K562 (cell line): ENCODE results near the gene SOHLH1. TPM values are rescaled to one million over a fixed set of nuclear protein-coding genes. Genes with fewer than 3 reads are reported as not detected.

Experiments used
- ATAC-seq: fragments of 200-7000 bp; cut with Tn5 transposase; 3 replicates; pipeline ENCODE4 v1.9.1; 2020; ENCODE audit warnings: moderate library complexity
- BruUV-seq: library from RNA; stranded (reverse); fragments of 400-500 nt; replicated peaks from 2 replicates; lab custom pipeline; 2021; lab: Mats Ljungman, UMichigan
- CTCF ChIA-PET: fragments of 300-600 bp; formaldehyde crosslinking; extraction: SDS; loops from one replicate; lab custom pipeline; 2021; ENCODE audit warnings: low intra/inter-chr PET ratio; lab: Yijun Ruan, JAX
- POLR2A ChIA-PET: fragments of 300-600, 350-650 bp; sonication (Branson Sonifier 250); formaldehyde crosslinking; extraction: SDS; loops from one replicate; lab custom pipeline; 2021; ENCODE audit warnings: antibody characterized with exemption, inconsistent platforms; lab: Yijun Ruan, JAX
- DNase-seq, 4 experiments: peaks; one replicate each; pipeline versions ENCODE4 v3.0.0 to v3.0.0-alpha.2; 2011 to 2018; ENCODE audit warnings: low spot score in 3 of 4, mixed read lengths in 3 of 4; ENCODE audit errors: extremely low read depth in 1 of 4
- FAIRE-seq: peaks from 2 replicates; lab custom pipeline; 2011; peaks lifted over from hg19 to GRCh38; lab: Jason Lieb, UNC
- H2AFZ ChIP-seq: 2 replicates; pipeline ENCODE4 v1.6.0; 2011; ENCODE audit warnings: low read depth, low read length, control low read depth, inconsistent platforms
- H3K27ac ChIP-seq: fragments of 200-600 bp; 3 replicates; pipeline ENCODE4 v1.8.0; 2011; ENCODE audit warnings: low read depth, mild to moderate bottlenecking, control low read depth, inconsistent platforms, low read length, moderate library complexity, mixed read lengths; ENCODE audit errors: extremely low read depth
- H3K27me3 ChIP-seq, 2 experiments: fragments of 300-600 bp in 1 of 2; 2 replicates in 1 of 2; 3 replicates in 1 of 2; pipeline versions ENCODE4 v1.6.0 to v1.8.0; 2011; ENCODE audit warnings: inconsistent platforms in 2 of 2, low read length in 2 of 2, mild to moderate bottlenecking in 1 of 2, mixed read lengths in 1 of 2, moderate library complexity in 1 of 2; ENCODE audit not compliant: control insufficient read depth in 2 of 2, insufficient read depth in 2 of 2
- H3K36me3 ChIP-seq: fragments of 300-600 bp; 3 replicates; pipeline ENCODE4 v1.8.0; 2011; ENCODE audit warnings: mild to moderate bottlenecking, low read length, inconsistent platforms; ENCODE audit not compliant: control insufficient read depth, insufficient read depth
- H3K4me1 ChIP-seq, 2 experiments: fragments of 200-600 bp in 1 of 2; replicated peaks in 1 of 2; 2 replicates in 1 of 2; 3 replicates in 1 of 2; pipeline versions ENCODE4 v1.5.1 to v1.8.0; 2011; ENCODE audit warnings: inconsistent platforms in 2 of 2, low read length in 2 of 2, mild to moderate bottlenecking in 1 of 2, mixed read lengths in 1 of 2, moderate library complexity in 1 of 2; ENCODE audit not compliant: control insufficient read depth in 2 of 2, insufficient read depth in 2 of 2
- H3K4me2 ChIP-seq: 2 replicates; pipeline ENCODE4 v1.6.1; 2011; ENCODE audit warnings: low read length, control low read depth, inconsistent platforms, mixed read lengths; ENCODE audit not compliant: insufficient read depth
- H3K4me3 ChIP-seq: fragments of 200-600 bp; sonication (generic), shearing (Covaris generic); 2 replicates; pipeline ENCODE4 v1.5.1; 2016; ENCODE audit warnings: control low read depth, inconsistent platforms
- H3K79me2 ChIP-seq: fragments of 200-600 bp; 3 replicates; pipeline ENCODE4 v1.8.0; 2011; ENCODE audit warnings: low read length, inconsistent platforms; ENCODE audit not compliant: control insufficient read depth, insufficient read depth
- H3K9ac ChIP-seq, 2 experiments: 2 replicates each; pipeline versions ENCODE4 v1.6.0 to v1.6.1; 2011; ENCODE audit warnings: low read depth in 2 of 2, low read length in 2 of 2, control low read depth in 1 of 2, inconsistent platforms in 1 of 2, mild to moderate bottlenecking in 1 of 2, mixed read lengths in 1 of 2; ENCODE audit not compliant: insufficient read depth in 1 of 2
- H3K9me1 ChIP-seq: one replicate; pipeline ENCODE4 v1.6.0; 2011; ENCODE audit warnings: inconsistent platforms, mild to moderate bottlenecking, low read length, moderate library complexity; ENCODE audit not compliant: control insufficient read depth, insufficient read depth
- H3K9me3 ChIP-seq: replicated peaks from 2 replicates; pipeline ENCODE4 v1.5.1; 2011; ENCODE audit warnings: low read depth, low read length, inconsistent platforms; ENCODE audit not compliant: control insufficient read depth, insufficient read depth
- H4K20me1 ChIP-seq: replicated peaks from 2 replicates; pipeline ENCODE4 v1.6.1; 2011; ENCODE audit warnings: low read length, inconsistent platforms, mixed read lengths; ENCODE audit not compliant: control insufficient read depth, insufficient read depth
- CBX2 ChIP-seq: fragments of 200-600 bp; sonication (generic); IDR thresholded peaks from one replicate; pipeline ENCODE4 v1.6.1; 2012; ENCODE audit warnings: mild to moderate bottlenecking, low read length, inconsistent platforms; ENCODE audit not compliant: insufficient read depth, poor library complexity, severe bottlenecking
- MIER1 ChIP-seq: fragments of 450-650 bp; IDR thresholded peaks from 2 replicates; pipeline ENCODE4 v1.6.1; 2016; ENCODE audit warnings: antibody characterized with exemption, mild to moderate bottlenecking, low read depth
- NR4A1 ChIP-seq, 2 experiments: fragments of 250-450 bp in 1 of 2; fragments of 450-650 bp in 1 of 2; sonication (Bioruptor Pico) in 1 of 2; IDR thresholded peaks; 2 replicates each; pipeline versions ENCODE4 v1.4.0 to v1.6.1; 2016 to 2020; ENCODE audit warnings: mild to moderate bottlenecking in 2 of 2, missing compliant biosample characterization in 1 of 2, missing genetic modification characterization in 1 of 2, moderate library complexity in 1 of 2
- TCF3 ChIP-seq: sonication (generic); formaldehyde crosslinking; IDR thresholded peaks from 2 replicates; pipeline ENCODE4 v1.4.0; 2020; ENCODE audit warnings: mild to moderate bottlenecking, missing genetic modification reagents
- ZFX ChIP-seq: sonication (generic); formaldehyde crosslinking; IDR thresholded peaks from 2 replicates; pipeline ENCODE4 v1.8.0; 2022; ENCODE audit warnings: mild to moderate bottlenecking, missing genetic modification reagents, moderate library complexity
- ZNF12 ChIP-seq: sonication (generic); formaldehyde crosslinking; IDR thresholded peaks from 2 replicates; pipeline ENCODE4 v1.4.0; 2020; ENCODE audit warnings: mild to moderate bottlenecking, missing genetic modification reagents
- WGBS: fragments of 100-300 bp; shearing (Covaris generic); methylation state at CpG from one replicate; pipeline ENCODE4 v1.1.6; 2016; ENCODE audit warnings: low coverage, mixed read lengths; ENCODE audit not compliant: insufficient coverage; ENCODE audit errors: missing lambda C conversion rate; 5-methylcytosine and 5-hydroxymethylcytosine counted together
- in situ Hi-C: fragments of 300-500 bp; cut with MboI; formaldehyde crosslinking; loops from 4 replicates; pipeline ENCODE4 v1.15.0; 2018; ENCODE audit warnings: inconsistent platforms, mixed read lengths
- intact Hi-C: fragments of 100-400 bp; cut with micrococcal nuclease; formaldehyde crosslinking; loops from 2 replicates; pipeline ENCODE4 v1.14.2; 2022
- polyA plus RNA-seq, 8 experiments: library from polyadenylated mRNA; depleted of rRNA in 4 of 8; stranded (reverse) in 5 of 8; unstranded in 3 of 8; fragments of >200 nt; fragmentation: Nextera tagmentation in 2 of 8; fragmentation: Illumina TruSeq in 1 of 8; extraction: Ambion mirVana in 2 of 8; extraction: Trizol in 1 of 8; gene quantifications; 2 replicates each; pipeline versions ENCODE4 v1.2.1 to v1.2.3, GENCODE V29; 2011 to 2014; ENCODE audit warnings: inconsistent platforms in 1 of 8, missing spikeins in 1 of 8
- total RNA-seq, 7 experiments: library from RNA; depleted of rRNA in 6 of 7; stranded (reverse); fragments of >200 nt in 6 of 7; fragmentation: Illumina TruSeq in 2 of 7; extraction: Trizol in 2 of 7; gene quantifications; 2 replicates each; pipeline versions ENCODE4 v1.2.1 to v1.2.3, GENCODE V29; 2011 to 2021; ENCODE audit warnings: low replicate concordance in 1 of 7
- TF ChIP-seq, protein P1 (sequence below): IDR thresholded peaks from 2 replicates; pipeline ENCODE4 v1.6.1; 2012; ENCODE audit warnings: low read depth, low read length, improper control_type of control experiment, borderline replicate concordance
- TF ChIP-seq, protein P2 (sequence below): fragments of 450-650 bp; formaldehyde crosslinking; IDR thresholded peaks from 2 replicates; pipeline ENCODE4 v1.4.0; 2020; ENCODE audit warnings: mild to moderate bottlenecking, moderate library complexity

SOHLH1 gene
- total and polyA plus RNA-seq, 9 of the 15 experiments (the other 6 are each of a cell fraction or from before 2014, with no cell fraction given), result 0.17 to 0.41 (median 0.29) TPM; not detected in 6

DNA sequence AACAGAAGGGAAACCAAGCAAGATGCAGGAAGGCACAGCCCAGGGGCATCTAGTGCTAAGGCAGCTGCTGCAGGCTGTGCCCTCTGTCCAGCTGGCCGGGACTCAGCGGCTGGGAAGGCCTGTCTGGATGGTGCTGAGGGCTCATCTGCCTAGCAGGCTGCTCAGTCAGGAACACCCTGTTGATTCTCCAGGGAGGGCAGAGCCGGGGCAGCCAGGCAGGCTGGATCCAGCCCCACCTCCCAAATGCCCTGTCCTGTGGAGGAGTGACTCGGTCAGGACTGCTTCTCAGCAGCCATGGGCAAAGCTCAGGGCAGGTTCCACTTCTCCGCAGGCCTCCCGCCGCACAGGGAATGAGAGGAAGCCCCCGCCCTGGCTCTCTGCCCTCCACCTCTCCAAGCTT, 44.0 kb downstream of the SOHLH1 start:
- H3K27me3 ChIP-seq, result peaks cover 28 to 54% of the 10 kb centered on the region in 2 experiments
- 0% methylated on average over 8 of the region's 8 CpGs for WGBS
- H4K20me1 ChIP-seq, result no peaks in the 10 kb centered on the region; the same call in none of the 2 replicates
- no peak for FAIRE-seq
- no TSS peak for BruUV-seq
- H3K9me1 ChIP-seq, result no peaks in the 10 kb centered on the region
- no peak for ATAC-seq
- no peak for DNase-seq
- no peak overlapping the region for H3K4me2 ChIP-seq
- H3K9me3 ChIP-seq, result no peaks in the 10 kb centered on the region; the same call in 1 of the 2 replicates
- TF ChIP-seq ZFX (no peak), NR4A1 (CRISPR knock-in tag; IDR thresholded peaks at IDR 0.05) (no peak), NR4A1 (tag; IDR thresholded peaks at IDR 0.05) (no peak), TCF3 (CRISPR knock-in tag) (no peak), CBX2 (no peak), MIER1 (no peak), ZNF12 (CRISPR knock-in tag) (no peak)
- TF ChIP-seq, protein P1, sequence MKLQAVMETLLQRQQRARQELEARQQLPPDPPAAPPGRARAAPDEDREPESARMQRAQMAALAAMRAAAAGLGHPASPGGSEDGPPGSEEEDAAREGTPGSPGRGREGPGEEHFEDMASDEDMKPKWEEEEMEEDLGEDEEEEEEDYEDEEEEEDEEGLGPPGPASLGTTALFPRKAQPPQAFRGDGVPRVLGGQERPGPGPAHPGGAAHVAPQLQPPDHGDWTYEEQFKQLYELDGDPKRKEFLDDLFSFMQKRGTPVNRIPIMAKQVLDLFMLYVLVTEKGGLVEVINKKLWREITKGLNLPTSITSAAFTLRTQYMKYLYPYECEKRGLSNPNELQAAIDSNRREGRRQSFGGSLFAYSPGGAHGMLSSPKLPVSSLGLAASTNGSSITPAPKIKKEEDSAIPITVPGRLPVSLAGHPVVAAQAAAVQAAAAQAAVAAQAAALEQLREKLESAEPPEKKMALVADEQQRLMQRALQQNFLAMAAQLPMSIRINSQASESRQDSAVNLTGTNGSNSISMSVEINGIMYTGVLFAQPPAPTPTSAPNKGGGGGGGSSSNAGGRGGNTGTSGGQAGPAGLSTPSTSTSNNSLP, result no peak
- TF ChIP-seq, protein P2, sequence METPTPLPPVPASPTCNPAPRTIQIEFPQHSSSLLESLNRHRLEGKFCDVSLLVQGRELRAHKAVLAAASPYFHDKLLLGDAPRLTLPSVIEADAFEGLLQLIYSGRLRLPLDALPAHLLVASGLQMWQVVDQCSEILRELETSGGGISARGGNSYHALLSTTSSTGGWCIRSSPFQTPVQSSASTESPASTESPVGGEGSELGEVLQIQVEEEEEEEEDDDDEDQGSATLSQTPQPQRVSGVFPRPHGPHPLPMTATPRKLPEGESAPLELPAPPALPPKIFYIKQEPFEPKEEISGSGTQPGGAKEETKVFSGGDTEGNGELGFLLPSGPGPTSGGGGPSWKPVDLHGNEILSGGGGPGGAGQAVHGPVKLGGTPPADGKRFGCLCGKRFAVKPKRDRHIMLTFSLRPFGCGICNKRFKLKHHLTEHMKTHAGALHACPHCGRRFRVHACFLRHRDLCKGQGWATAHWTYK, result no peak
- no peak overlapping the region for H3K9ac ChIP-seq
- no peak overlapping the region for H2AFZ ChIP-seq
- no peaks in the 10 kb centered on the region for H3K36me3 ChIP-seq
- H3K79me2 ChIP-seq, result no peaks in the 10 kb centered on the region
- ChIA-PET CTCF (no interaction called here), POLR2A (interaction anchor here (0.6 kb wide), 3 partner anchors 21 to 1341 kb away, joined by 3 read pairs; no protein-coding TSS in a partner anchor)
- H3K4me1 ChIP-seq, result no peaks in the 10 kb centered on the region
- intact Hi-C loops (no loop called here), in situ Hi-C loops (no loop called here)
- no peak overlapping the region for H3K27ac ChIP-seq
- H3K4me3 ChIP-seq, result no peak overlapping the region
